Hindlimb muscle (tissue), 1 donor: Measurements from ENCODE around the gene PAK1IP1. TPM values are rescaled to one million over a fixed set of nuclear protein-coding genes. Genes with fewer than 3 reads are reported as not detected.
"Not testable (repeated sequence)": the region's sequence is repeated elsewhere in the genome, so short reads cannot be mapped to it uniquely, and the experiment has no call there.

Source experiments
- DNase-seq: peaks from one replicate; pipeline ENCODE4 v3.0.0-alpha.2; 2013
- polyA plus RNA-seq: library from polyadenylated mRNA; unstranded; fragments of 120-200 nt; gene quantifications from one replicate; pipeline ENCODE4 v1.2.1, GENCODE V29; 2013; ENCODE audit not compliant: insufficient read length

PAK1IP1 gene
- polyA plus RNA-seq, 1 donor, result 15.0 TPM

DNA sequence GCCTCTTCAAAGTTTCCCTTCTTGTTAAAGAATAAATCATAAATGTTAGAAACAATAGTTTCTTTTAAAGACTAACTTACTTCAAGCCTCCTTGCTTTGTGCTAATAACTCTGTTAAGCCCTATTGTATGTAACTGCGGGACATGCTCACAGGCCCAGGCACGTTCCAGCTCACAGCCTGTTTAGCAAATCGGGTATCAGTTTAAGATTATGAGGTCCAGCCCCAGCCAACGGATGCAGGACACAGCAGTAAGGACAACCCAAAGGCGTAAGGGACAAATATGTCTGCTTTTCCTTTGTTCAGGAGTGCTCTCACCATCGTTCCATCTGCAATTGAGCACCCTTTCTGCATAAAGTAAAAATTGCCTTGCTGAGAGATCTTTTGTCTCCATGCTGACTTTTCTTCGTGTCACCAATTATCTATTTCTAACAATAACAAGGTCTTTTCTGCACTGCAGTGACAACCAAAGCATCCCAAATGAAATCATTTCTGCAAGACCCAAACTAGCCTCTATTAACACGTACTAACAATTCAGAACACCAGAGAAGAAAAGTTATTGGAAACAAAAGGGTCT, 1.7 kb upstream of the PAK1IP1 start:
- DNase-seq, result no peak

DNA sequence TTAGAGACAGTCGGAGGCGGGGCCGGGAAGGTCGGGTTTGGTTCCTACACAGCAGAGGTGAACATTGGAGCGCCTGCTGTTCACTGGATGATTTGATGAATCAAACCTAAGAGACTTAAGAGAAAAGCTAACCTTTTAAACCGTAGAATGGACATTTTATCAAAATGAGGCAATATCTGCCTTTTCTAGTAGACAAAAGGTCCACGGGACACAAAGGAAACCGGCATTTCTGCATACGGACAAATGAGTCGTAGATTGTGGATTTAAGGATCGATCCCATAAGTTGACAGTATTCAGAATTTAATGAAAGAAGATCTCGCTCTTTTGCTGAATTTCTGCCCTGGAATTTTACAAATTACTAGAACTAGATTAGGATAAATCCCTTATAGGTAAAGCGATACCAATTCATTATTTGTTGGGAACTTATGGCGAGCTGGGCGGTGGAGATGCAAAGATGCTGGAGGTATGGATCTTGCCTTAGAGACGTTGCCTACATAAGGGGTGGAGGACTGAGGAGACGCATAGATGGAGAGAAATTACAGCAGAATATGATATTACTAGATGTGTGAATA, 400 bp downstream of the PAK1IP1 start:
- DNase-seq, result no peak

DNA sequence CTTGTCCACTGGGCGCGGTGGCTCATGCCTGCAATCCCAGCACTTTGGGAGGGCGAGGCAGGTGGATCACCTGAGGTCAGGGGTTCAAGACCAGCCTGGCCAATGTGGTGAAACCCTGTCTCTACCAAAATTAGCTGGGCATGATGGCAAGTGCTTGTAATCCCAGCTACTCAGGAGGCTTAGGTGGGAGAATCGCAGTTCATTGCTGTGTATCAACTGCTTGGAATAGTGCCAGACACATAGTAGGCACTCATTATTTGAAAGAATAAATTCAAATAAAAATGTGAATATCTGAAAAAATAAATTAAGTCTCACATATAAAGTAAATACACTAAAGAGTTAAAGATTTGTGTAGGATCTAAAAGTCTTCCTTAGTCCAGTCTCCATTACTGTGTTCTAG, 1.9 kb downstream of the PAK1IP1 start:
- DNase-seq, result no peak

DNA sequence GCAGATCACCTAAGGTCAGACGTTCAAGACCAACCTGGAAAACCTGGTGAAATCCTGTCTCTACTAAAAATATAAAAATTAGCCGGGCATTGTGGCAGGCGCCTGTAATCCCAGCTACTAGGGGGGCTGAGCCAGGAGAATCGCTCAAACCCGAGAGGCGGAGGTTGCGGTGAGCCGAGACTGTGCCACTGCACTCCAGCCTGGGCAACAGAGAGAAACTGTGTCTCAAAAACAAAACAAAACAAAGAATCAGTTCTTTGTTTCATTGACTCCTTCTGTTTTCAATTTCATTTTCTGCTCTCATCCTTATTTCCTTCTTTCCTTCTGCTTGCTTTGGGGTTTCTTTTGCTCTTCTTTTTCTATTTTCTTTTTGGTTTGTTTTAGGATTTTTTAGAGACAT, 19.2 kb downstream of the PAK1IP1 start:
- DNase-seq, result no peak

DNA sequence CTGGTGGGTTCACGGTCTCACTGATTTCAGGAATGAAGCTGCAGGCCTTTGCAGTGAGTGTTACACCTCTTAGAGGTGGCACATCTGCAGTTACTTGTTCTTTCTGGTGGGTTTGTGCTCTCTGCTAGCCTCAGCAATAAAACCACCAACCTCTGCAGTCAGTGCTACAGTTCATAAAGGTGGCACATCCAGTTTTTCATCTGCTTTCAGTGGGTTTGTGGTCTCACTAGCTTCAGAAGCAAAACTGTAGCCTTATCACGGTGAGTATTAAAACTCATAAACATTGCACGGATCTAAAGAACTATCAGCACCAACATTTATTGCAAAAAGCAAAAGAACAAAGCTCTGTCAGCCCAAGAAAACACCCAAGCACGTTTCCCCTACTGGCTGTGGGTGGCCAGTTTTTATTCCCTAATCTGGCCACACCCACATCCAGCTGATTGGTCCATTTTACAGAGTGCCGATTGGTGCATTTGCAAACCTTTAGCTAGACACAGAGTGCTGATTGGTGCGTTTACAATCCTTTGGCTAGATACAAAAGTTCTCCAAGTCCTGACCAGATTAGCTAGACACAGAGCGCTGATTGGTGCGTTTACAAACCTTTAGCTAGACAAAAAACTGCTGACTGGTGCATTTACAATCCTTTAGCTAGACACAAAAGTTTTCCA, 24.7 kb downstream of the PAK1IP1 start:
- DNase-seq, result no peak

DNA sequence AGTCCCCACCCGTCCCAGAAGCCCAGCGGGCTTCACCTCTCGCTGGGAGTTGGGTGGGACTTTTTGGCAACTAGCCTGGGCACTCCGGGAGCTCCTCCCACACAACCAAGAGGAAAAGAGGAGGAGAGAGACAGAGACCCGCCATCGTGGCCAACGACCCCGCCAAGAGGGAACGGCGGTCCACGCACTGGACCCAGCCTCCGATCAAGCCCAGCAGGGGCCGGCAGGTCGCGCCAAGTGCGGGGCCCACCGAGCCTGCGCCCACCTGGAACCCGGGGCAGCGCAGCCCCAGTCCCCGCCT, 25.1 kb downstream of the PAK1IP1 start:
- peak; percentile 47 for DNase-seq

DNA sequence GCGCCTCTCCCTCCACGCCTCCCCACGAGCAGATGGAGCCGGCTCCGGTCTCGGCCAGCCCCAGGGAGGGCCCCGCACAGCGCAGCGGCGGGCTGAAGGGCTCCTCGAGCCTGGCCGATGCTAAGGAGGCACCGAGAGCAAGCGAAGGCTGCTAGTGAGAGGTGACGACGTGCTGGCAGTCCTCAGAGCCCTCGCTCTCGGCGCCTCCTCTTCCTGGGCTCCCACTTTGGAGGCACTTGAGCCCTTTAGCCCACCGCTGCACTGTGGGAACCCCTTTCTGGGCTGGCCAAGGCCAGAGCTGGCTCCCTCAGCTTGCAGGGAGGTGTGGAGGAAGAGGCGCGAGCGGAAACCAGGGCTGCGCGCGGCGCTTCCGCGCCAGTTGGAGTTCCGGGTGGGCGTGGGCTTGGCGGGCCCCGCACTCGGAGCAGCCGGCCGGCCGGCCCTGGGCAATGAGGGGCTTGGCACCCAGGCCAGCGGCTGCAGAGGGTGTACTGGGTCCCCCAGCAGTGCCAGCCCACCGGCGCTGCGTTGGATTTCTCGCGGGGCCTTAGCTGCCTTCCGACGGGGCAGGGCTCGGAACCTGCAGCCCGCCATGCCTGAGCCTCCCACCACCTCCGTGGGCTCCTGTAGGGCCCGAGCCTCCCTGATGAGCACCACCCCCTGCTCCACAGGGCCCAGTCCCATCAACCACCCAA, 25.6 kb downstream of the PAK1IP1 start:
- DNase-seq, result peak; percentile 61

DNA sequence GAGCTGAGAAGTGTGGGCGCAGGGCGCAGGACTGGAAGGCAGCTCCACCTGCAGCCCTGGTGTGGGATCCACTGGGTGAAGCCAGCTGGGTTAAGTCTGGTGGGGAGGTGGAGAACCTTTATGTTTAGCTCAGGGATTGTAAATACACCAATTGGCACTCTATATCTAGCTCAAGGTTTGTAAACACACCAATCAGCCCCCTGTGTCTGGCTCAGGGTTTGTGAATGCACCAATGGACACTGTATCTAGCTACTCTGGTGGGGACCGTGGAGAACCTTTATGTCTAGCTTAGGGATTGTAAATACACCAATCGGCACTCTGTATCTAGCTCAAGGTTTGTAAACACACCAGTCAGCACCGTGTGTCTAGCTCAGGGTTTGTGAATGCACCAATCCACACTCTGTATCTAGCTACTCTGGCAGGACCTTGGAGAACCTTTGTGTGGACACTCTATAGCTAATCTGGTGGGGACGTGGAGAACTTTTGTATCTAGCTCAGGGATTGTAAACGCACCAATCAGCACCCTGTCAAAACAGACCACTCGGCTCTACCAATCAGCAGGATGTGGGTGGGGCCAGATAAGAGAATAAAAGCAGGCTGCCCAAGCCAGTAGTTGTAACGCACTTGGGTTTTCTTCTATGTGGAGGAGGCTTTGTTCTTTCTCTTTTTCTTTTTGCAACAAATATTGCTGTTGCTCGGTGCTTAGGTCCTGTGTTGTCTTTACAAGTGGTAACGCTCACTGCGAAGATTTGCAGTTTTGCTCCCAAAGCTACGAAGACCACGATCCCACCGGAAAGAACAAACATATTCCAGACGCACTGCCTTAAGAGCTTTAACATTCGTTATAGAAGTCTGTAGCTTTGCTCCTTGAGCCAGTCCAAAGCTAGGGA, 26.4 kb downstream of the PAK1IP1 start:
- not testable (repeated sequence) for DNase-seq

DNA sequence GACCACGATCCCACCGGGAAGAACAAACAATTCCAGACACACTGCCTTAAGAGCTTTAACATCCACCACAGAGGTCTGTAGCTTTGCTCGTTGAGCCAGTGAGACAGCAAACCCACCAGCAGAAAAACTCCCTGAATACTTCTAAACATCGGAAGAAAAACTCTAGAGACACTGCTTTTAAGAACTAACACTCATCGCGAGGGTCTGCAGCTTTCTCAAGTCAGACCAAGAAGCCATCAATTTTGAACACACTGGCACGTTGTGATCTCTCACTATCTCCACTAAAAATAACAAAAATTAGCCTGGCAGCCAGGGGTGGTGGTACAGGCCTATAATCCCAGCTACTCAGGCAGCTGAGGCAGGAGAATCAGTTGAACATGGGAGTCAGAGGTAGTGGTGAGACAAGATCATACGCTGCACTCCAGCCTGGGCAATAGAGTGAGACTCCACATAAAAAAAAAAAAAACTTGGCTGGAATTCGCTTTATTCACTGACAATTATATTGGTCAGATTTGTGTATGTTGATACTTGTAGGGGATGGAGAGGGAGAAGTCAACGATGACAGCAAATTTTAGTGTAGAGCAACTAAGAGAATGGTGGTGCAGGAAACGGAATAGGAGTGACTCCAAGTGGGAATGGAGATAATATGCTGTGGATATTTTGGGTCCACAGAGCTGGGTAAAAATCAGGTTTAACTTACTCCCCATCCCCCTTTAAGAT, 27.2 kb downstream of the PAK1IP1 start:
- DNase-seq, result no peak

DNA sequence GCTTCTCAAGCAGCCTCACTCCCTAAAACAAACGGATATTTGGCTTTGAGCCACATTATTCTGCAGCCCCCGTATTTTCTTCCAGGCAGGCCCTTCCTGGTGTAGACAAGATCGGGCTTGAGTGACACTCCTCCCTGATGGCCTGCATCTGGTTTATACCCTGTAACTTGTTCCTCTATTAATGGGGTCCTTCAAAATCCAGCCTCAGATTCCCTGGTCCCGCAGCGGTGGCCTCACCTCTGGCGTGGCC, 27.7 kb downstream of the PAK1IP1 start:
- no peak for DNase-seq

DNA sequence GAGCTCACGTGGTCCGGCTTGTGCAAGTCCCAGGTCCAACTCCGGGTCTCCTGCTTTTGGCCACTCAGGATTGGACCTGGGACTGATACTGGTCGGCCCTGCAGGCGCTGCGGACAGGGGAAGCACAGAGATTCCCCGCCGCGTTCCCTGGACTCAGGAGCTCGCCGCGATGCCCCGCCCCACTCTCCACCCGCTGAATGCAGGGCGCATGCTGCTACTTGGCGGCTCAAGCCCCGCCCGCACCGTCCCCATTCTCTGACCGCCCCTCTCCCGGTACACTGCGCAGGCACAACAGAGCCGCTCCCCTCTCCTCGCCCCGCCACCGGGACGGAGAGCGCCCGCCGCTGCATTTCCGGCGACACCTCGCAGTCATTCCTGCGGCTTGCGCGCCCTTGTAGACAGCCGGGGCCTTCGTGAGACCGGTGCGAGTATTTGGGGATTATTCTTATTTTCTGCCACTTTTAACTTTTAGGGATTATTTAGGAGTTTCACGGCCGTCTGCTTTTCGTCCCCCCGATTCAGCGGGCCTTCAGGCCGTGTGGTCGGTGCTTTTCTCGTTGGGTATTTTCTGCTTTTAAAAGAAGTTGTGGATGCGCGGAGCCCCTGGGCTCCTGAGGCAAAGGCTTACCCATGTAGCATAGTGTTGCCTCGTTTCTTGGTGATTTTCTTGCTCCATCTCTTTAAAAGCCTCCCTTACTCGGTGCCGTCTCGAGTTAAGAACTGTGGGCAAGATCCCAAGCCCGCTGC, 28.2 kb downstream of the PAK1IP1 start, which contains the start of gene TMEM14C:
TSS of gene TMEM14C (plus strand) at position 251 of the 747 bp plus-strand sequence. CDS start 1,544 bp downstream, outside the sequence.
- peak; percentile 98 for DNase-seq

DNA sequence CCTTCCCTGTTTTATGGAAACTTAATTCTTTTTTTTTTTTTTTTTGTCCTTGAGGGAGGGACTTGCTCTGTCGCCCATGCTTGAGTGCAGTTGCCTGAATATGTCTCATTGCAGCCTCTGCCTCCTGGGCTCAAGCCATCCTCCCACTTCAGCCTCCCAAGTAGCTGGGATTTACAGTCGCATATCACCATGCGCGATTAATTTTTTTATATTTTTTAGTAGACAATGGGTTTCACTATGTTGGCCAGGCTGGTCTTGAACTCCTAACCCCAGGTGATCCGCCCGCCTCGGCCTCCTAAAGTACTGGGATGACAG, 28.8 kb downstream of the PAK1IP1 start:
- DNase-seq, result no peak

DNA sequence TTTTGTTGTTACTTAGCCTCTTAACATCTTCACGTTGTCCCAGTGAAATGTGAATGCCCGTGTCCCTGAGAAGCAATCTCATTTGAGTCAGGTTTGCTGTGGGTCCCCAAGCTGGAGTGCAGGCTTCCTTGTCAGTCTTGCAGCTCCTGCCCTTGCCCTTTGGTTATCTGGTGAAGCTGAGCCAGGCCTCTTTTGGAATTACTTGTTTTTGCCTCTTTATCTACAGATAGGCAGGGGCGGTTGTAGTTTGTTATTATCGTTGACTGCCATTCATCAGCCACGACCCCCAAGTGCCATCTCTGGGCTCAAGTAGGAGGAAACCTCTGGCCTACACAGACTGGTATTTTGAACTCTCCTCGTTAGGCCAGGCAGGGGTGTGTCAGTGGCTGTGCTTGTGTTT, 30.3 kb downstream of the PAK1IP1 start:
- DNase-seq, result no peak

DNA sequence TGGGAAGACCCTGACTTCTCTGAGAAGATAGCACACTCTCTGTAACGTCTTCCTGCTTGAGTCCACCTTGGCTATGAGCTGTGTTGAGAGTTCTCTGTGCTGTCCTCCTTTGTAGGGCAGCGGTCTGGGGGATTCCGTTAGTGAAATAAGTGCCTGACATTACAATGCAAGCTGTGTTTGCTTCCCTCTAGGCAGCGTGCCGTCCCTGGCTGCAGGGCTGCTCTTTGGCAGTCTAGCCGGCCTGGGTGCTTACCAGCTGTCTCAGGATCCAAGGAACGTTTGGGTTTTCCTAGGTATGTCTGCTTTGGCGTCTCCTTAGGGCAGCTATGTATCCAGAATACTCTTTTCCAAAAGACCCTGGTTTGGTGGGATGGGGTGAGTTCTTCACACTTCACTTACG, 30.9 kb downstream of the PAK1IP1 start:
- DNase-seq, result no peak

DNA sequence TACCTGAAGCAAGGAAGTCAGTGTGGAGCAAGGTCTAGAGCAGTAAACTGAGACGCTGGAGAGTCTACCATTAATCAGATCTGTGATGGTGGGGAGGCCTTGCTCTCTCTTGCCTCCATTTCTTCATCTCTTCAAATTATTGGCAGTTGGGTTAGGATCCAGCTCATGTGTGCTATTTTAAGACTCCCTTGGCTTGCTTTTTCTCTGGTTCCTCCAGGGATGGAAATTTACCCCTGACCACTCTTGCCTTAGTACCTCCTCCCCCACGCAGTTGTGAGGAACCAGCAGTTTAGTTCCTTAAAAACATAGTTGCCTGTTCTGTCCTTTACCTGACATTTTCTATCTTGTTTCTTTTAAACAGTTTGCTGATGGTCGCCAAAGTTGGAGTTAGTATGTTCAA, 35.5 kb downstream of the PAK1IP1 start:
- no peak for DNase-seq

DNA sequence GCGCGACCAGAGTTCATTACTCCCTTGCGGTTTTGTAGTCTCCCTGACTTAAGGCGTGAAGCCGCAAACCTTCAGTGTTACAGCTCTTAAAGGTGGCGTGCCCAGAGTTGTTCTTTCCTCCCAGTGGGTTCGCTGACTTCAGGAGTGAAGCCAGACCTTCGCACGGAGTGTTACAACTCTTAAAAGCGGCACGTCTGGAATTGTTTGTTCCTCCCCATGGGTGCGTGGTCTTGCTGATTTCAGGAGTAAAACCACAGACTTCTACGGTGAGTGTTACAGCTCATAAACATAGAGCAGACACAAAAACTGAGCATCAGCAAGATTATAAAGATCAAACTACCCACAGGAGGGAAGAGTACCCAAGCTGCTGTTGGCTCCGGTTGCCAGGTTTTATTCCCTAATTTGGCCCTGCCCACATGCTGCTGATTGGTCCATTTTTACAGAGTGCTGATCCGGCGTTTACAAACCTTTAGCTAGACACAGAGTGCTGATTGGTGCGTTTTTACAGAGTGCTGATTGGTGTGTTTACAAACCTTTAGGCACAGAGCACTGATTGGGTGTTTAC, 38.5 kb downstream of the PAK1IP1 start:
- DNase-seq, result no peak

DNA sequence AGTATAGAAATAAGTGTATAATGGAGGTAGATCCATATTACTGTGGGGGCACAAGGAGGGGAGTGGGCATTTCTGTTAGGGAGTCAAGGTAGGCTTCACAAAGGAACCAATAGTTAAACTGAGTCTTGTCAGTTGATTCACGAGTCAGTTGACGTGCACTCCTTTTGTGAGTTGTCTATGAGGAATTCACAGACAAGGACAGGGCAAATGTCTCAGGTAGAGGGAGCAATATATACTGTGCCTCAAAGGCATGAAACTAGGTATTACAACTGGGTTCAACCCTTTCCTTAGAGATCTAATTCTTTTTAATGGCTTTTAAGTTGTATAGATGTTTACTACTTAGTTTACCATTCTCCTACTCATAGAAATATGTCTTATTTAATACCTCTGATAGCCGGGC, 39.1 kb downstream of the PAK1IP1 start:
- no peak for DNase-seq

DNA sequence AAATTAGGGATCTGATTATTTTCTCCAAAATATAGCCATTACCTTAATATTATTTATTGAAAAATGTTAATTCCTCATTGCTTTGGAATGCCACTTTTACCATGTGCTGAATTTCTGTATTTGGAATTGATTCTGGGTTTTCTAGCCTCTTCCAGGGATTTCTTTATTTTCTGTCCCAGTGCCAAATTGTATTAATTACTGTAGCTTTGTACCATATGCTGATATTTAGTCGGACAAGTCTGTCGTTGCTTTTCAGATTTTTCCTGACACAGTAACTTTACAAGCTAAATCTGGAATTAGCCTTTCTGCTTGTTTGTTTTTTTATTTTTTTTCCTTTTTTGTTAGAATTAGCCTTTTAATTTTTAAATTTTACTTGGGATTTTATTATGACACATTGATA, 42.0 kb downstream of the PAK1IP1 start:
- no peak for DNase-seq

DNA sequence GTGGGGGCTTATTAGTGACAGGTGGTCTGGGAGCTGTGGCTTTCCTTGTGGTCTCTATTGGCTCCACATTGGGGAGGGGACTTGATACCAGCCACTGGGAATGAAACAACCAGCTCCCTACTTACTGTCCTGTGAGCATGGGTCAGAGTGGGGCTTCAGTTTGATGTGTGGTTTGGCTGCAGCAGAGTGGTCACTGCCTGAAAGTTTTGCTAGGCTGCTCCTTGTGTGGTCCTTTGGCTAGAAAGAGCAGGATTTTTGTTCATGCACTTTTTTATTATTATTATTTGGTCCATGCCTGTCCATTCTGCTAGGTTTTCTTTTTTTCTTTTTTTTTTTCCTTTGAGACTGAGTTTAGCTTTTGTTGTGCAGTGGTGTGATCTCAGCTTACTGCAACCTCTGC, 45.3 kb downstream of the PAK1IP1 start:
- DNase-seq, result no peak

DNA sequence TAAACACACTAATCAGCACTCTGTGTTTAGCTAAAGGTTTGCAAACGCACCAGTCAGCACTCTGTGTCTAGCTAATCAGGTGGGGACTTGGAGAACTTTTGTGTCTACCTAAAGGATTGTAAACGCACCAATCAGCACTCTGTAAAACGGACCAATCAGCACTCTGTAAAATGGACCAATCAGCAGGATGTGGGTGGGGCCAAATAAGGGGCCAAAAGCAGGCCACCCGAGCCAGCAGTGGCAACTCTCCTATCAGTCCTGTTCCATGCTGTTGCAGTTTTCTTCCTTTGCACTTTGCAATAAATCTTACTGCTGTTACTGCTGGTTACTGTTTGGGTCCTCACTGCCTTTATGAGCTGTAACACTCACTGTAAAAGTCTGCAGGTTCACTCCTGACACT, 46.9 kb downstream of the PAK1IP1 start:
- not testable (repeated sequence) for DNase-seq

DNA sequence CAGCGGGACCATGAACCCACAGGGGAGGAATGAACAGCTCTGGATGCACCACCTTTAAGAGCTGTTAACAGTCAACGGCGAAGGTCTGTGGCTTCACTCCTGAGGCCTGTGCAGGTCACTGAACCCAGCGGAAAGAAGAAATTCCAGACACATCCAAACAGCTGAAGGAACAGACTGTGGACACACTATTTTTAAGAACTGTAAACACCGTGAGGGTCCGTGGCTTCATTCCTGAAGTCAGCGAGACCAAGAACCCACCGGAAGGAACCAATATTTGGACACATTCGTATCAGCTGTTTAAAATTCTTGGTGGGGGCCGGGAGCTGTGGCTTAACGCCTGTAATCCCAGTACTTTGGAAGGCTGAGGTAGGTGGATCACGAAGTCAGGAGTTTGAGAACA, 47.5 kb downstream of the PAK1IP1 start:
- DNase-seq, result no peak

DNA sequence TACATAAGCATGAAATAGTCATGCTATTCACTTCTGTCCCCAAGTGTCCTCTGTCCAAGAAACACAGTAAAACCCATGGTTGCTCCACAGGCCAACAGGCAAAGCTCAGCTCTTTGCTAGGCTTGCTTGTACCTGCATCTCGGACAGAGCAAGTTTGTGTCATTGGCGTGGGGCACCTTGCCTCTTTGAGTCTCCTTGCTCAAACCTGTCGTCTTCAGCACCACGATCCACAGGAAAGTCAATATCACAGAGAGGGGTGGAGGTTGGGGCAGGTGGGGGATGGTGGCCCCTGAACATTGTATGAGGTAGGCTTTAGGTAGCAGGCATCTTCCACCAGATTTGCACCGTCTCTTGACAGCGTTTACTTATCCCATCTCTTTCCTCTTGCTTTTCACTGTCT, 48.7 kb downstream of the PAK1IP1 start:
- no peak for DNase-seq
